GM21360 (cell line): Measurements from ENCODE around the gene HMCN2.

Experiments used
- ATAC-seq: cut with Tn5 transposase; IDR thresholded peaks from one replicate; pipeline ENCODE4 v1.9.1; 2021; ENCODE audit warnings: mild to moderate bottlenecking, moderate library complexity; ENCODE audit not compliant: unreplicated experiment

Gene HMCN2

GRCh38 chr9:130406278-130406895 lies 140.8 kb downstream of the HMCN2 start:
- no peak for ATAC-seq

GRCh38 chr9:130407916-130408663 lies 142.5 kb downstream of the HMCN2 start:
- no peak for ATAC-seq

- ATAC-seq, result no peak
Measured at GRCh38 chr9:130408669-130409068, 143.1 kb downstream of the HMCN2 start.

GRCh38 chr9:130409246-130409645 lies 143.7 kb downstream of the HMCN2 start:
- ATAC-seq, result no peak

- ATAC-seq, result no peak
Measured at GRCh38 chr9:130410443-130410842, 144.9 kb downstream of the HMCN2 start.

GRCh38 chr9:130411566-130411915 lies 146.0 kb downstream of the HMCN2 start:
- no peak for ATAC-seq

- ATAC-seq, result no peak
Measured at GRCh38 chr9:130414081-130414731, 148.6 kb downstream of the HMCN2 start.

- ATAC-seq, result no peak
Measured at GRCh38 chr9:130414910-130415746, 149.6 kb downstream of the HMCN2 start.

- ATAC-seq, result no peak
Measured at GRCh38 chr9:130417602-130418001, 152.0 kb downstream of the HMCN2 start.

- no peak for ATAC-seq
Measured at GRCh38 chr9:130418776-130419175, 153.2 kb downstream of the HMCN2 start.

GRCh38 chr9:130419521-130420035 lies 154.0 kb downstream of the HMCN2 start:
- no peak for ATAC-seq

- ATAC-seq, result no peak
Measured at GRCh38 chr9:130421154-130421801, 155.7 kb downstream of the HMCN2 start.

GRCh38 chr9:130421802-130422276 lies 156.3 kb downstream of the HMCN2 start:
- ATAC-seq, result no peak

- no peak for ATAC-seq
Measured at GRCh38 chr9:130422546-130422945, 157.0 kb downstream of the HMCN2 start.

- ATAC-seq, result no peak
Measured at GRCh38 chr9:130423272-130423671, 157.7 kb downstream of the HMCN2 start.

GRCh38 chr9:130424595-130425454 lies 159.3 kb downstream of the HMCN2 start:
- ATAC-seq, result no peak

- ATAC-seq, result no peak
Measured at GRCh38 chr9:130425741-130426466, 160.3 kb downstream of the HMCN2 start.

- no peak for ATAC-seq
Measured at GRCh38 chr9:130426467-130426773, 160.9 kb downstream of the HMCN2 start.

GRCh38 chr9:130426883-130427282 lies 161.3 kb downstream of the HMCN2 start:
- ATAC-seq, result no peak
